Measurements from ENCODE around the gene DPM3. TPM values are rescaled to one million over a fixed set of nuclear protein-coding genes. Genes with fewer than 3 reads are reported as not detected.

Gene DPM3
- total RNA-seq, 1 experiment from 2014 or later, result 22.2 TPM

DNA sequence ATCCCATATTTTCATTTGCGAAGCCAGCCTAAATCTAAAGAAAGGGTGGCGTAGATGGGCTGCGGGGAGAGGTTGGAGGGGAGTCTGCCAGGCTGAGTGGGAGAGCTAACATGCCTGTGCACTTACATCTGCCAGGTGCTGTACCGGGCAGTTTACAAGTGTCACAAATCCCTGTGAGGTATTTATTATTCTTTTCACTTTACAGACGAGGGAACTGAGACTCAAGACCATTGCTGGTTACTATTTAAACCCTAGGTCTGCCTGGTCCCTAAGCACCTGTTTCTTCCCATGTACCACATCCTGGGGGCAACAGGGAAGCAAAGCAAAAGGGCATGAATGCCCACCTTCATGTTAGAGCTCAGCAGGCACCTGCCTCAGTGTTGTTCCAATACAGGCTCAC lies 32.0 kb downstream of the DPM3 start:
- Histone ChIP-seq H3K4me1 (ENCODE audit: low read length) (peaks cover 3% of the 10 kb centered on the region; the same call in 1 of the 2 replicates), H3K27me3 (ENCODE audit: low read length) (no peaks in the 10 kb centered on the region), H3K27ac (ENCODE audit: low read length) (no peak overlapping the region), H3K4me3 (ENCODE audit: low read length) (no peak overlapping the region), H4K20me1 (ENCODE audit: insufficient read depth, low read depth, low read length) (no peaks in the 10 kb centered on the region), H3K36me3 (ENCODE audit: insufficient read depth, low read length) (no peaks in the 10 kb centered on the region), H3K9me3 (ENCODE audit: low read length) (no peaks in the 10 kb centered on the region), H2AFZ (ENCODE audit: low read length) (no peak overlapping the region), H3K9me2 (replicated peaks; ENCODE audit: insufficient read depth, low read length) (no peaks in the 10 kb centered on the region), H3K4me2 (ENCODE audit: low read depth, low read length, poor library complexity, severe bottlenecking) (no peak overlapping the region), H3K9ac (ENCODE audit: low read length) (no peak overlapping the region), H3K79me2 (ENCODE audit: low read length) (no peaks in the 10 kb centered on the region)
- no peak for DNase-seq

DNA sequence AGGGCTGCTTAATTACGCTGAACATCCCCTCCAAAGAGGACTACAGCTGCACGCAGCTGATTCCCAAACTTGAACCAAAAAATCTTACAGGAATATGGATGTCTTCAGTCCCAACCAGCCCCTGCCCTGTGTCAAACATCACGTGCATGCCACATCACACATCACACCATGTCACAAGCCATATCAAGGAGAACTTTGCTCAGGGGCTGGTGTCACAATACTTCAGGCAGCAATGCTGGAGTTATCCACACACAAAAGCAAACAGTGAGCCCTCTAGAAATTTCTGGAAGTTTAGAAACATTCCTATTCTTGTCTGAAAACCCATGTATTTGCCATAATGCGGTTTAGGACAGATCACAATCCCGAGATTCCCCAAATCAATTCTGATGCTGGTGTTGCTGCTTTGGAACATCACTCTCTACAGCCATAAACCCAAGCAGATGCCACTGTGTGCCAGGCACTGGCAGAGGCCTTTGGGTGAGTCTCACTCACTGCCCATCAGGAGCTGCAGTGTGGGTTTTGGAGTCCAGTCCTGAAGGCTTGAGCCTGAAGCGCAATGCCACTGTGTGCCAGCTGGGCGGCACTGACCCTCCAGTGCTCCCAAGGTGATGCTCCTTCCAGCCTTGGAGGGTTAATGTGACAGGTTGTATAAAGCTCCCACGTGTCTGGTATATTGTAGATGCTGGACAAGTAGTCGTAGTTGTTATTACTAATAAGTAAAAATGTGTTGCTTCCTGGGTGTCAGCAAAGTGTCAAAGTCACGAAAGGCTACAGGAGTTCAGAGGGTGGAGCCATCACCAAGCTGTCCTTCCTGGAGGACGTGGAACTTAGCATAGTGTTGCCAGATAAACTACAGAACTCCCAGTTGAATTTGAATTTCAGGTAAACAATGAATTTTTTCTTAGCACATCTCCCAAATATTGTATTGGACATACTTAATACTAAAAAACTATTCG lies 32.7 kb downstream of the DPM3 start:
- no peak for DNase-seq
- no peak overlapping the region for H3K9ac ChIP-seq (ENCODE audit: low read length)
- H3K9me3 ChIP-seq (ENCODE audit: low read length), result no peaks in the 10 kb centered on the region
- H3K4me2 ChIP-seq (ENCODE audit: low read depth, low read length, poor library complexity, severe bottlenecking), result no peak overlapping the region
- H3K4me1 ChIP-seq (ENCODE audit: low read length), result peaks cover 3% of the 10 kb centered on the region; the same call in 1 of the 2 replicates
- H3K27ac ChIP-seq (ENCODE audit: low read length), result no peak overlapping the region
- no peaks in the 10 kb centered on the region for H3K79me2 ChIP-seq (ENCODE audit: low read length)
- no peaks in the 10 kb centered on the region for H3K9me2 ChIP-seq (replicated peaks; ENCODE audit: insufficient read depth, low read length)
- H3K27me3 ChIP-seq (ENCODE audit: low read length), result no peaks in the 10 kb centered on the region
- no peak overlapping the region for H3K4me3 ChIP-seq (ENCODE audit: low read length)
- H2AFZ ChIP-seq (ENCODE audit: low read length), result no peak overlapping the region
- H3K36me3 ChIP-seq (ENCODE audit: insufficient read depth, low read length), result no peaks in the 10 kb centered on the region
- no peaks in the 10 kb centered on the region for H4K20me1 ChIP-seq (ENCODE audit: insufficient read depth, low read depth, low read length)

DNA sequence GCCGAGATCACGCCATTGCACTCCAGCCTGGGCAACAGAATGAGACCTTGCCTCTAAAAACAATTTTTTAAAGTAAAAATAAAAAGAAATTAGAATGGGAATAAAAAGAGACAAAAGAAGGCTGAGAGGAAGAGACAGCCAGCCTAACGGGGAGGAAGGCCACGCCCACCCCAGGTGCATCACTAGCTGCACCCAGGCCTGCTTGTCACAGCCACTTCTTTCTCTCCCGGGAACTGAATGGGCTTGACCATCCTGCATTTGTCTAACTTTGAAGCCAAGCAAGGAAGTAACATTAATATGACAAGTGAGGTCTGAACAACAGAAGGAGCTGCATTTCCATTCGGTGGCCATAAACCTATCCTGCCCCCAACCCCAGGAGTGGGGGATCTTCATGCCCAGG lies 33.5 kb downstream of the DPM3 start:
- no peaks in the 10 kb centered on the region for H3K27me3 ChIP-seq (ENCODE audit: low read length)
- no peaks in the 10 kb centered on the region for H3K9me3 ChIP-seq (ENCODE audit: low read length)
- peaks cover 5% of the 10 kb centered on the region; the same call in 1 of the 2 replicates for H3K4me1 ChIP-seq (ENCODE audit: low read length)
- DNase-seq, result no peak
- no peak overlapping the region for H3K4me3 ChIP-seq (ENCODE audit: low read length)
- no peaks in the 10 kb centered on the region for H3K79me2 ChIP-seq (ENCODE audit: low read length)
- no peaks in the 10 kb centered on the region for H3K9me2 ChIP-seq (replicated peaks; ENCODE audit: insufficient read depth, low read length)
- no peak overlapping the region for H2AFZ ChIP-seq (ENCODE audit: low read length)
- no peaks in the 10 kb centered on the region for H3K36me3 ChIP-seq (ENCODE audit: insufficient read depth, low read length)
- H4K20me1 ChIP-seq (ENCODE audit: insufficient read depth, low read depth, low read length), result no peaks in the 10 kb centered on the region
- no peak overlapping the region for H3K4me2 ChIP-seq (ENCODE audit: low read depth, low read length, poor library complexity, severe bottlenecking)
- H3K9ac ChIP-seq (ENCODE audit: low read length), result no peak overlapping the region
- no peak overlapping the region for H3K27ac ChIP-seq (ENCODE audit: low read length)

DNA sequence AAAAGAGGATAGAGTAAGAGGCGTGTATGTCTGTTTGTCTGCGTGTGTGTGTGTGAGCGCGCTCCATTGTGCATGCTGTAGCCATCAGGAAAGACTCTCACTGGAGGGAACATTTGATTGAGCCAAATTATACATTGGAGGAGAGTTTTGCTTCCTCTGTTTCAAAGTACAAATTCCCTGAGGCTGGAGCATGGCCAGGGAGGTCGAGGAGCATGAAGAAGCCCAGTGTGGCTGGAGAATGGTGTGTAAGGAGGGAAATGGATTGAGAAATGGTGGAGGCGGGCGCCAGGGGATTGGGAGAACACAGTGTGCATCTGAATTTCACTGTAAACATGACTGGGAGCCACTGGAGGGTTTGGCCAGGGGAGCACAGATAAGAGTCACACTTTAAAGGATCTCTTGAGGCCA lies 34.7 kb downstream of the DPM3 start:
- Histone ChIP-seq H3K4me1 (ENCODE audit: low read length) (peaks cover 5% of the 10 kb centered on the region; the same call in 1 of the 2 replicates), H3K9me3 (ENCODE audit: low read length) (no peaks in the 10 kb centered on the region), H3K9ac (ENCODE audit: low read length) (no peak overlapping the region), H4K20me1 (ENCODE audit: insufficient read depth, low read depth, low read length) (no peaks in the 10 kb centered on the region), H3K4me2 (ENCODE audit: low read depth, low read length, poor library complexity, severe bottlenecking) (no peak overlapping the region), H3K27me3 (ENCODE audit: low read length) (no peaks in the 10 kb centered on the region), H3K79me2 (ENCODE audit: low read length) (no peaks in the 10 kb centered on the region), H3K36me3 (ENCODE audit: insufficient read depth, low read length) (no peaks in the 10 kb centered on the region), H3K9me2 (replicated peaks; ENCODE audit: insufficient read depth, low read length) (no peaks in the 10 kb centered on the region), H2AFZ (ENCODE audit: low read length) (no peak overlapping the region), H3K4me3 (ENCODE audit: low read length) (no peak overlapping the region), H3K27ac (ENCODE audit: low read length) (no peak overlapping the region)
- no peak for DNase-seq

DNA sequence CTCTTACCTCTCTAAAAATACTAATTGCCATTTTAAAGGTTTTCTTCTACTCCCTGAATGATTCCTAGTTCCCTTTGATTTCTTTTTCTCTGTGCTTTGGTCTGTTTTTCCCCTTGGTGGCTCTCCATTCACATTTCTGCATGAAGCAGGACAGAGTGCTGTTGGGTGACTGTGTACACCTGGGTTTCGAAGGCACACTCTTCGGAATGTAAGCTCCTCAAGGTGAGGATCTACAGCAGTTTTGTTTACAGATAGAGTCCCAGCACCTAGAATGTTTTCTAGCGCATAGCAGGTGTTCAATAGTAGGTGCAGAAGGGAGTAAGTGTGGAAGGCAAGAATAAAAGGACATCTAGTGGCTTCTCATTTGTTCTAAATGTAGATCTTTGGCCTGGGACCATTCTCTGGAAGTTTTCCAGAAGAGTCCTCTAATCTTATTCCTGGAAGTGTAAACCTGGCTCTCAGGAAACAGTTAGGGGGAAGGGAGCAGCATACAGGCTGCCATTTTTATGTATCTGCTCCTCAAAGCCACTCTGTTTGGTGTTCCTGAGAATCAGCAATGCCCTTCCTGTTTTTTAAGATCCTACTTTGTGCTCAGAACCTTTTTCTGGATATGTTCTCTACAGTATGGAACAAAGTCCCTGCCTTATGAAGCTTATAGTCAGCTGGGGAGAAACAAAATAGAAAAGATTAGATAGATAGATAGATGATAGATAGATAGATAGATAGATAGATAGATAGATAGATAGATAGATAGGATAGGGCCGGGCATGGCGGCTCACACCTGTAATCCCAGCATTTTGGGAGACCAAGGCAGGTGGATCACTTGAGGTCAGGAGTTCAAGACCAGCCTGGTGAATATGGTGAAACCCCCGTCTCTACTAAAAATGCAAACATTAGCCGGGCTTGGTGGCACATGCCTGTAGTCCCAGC lies 35.5 kb downstream of the DPM3 start:
- peaks cover 5% of the 10 kb centered on the region; the same call in 1 of the 2 replicates for H3K4me1 ChIP-seq (ENCODE audit: low read length)
- H3K9ac ChIP-seq (ENCODE audit: low read length), result no peak overlapping the region
- no peaks in the 10 kb centered on the region for H4K20me1 ChIP-seq (ENCODE audit: insufficient read depth, low read depth, low read length)
- H3K9me3 ChIP-seq (ENCODE audit: low read length), result no peaks in the 10 kb centered on the region
- H3K4me3 ChIP-seq (ENCODE audit: low read length), result no peak overlapping the region
- H3K27me3 ChIP-seq (ENCODE audit: low read length), result no peaks in the 10 kb centered on the region
- DNase-seq, result no peak
- H3K27ac ChIP-seq (ENCODE audit: low read length), result no peak overlapping the region
- H3K9me2 ChIP-seq (replicated peaks; ENCODE audit: insufficient read depth, low read length), result no peaks in the 10 kb centered on the region
- H2AFZ ChIP-seq (ENCODE audit: low read length), result no peak overlapping the region
- no peaks in the 10 kb centered on the region for H3K79me2 ChIP-seq (ENCODE audit: low read length)
- no peaks in the 10 kb centered on the region for H3K36me3 ChIP-seq (ENCODE audit: insufficient read depth, low read length)
- H3K4me2 ChIP-seq (ENCODE audit: low read depth, low read length, poor library complexity, severe bottlenecking), result no peak overlapping the region

DNA sequence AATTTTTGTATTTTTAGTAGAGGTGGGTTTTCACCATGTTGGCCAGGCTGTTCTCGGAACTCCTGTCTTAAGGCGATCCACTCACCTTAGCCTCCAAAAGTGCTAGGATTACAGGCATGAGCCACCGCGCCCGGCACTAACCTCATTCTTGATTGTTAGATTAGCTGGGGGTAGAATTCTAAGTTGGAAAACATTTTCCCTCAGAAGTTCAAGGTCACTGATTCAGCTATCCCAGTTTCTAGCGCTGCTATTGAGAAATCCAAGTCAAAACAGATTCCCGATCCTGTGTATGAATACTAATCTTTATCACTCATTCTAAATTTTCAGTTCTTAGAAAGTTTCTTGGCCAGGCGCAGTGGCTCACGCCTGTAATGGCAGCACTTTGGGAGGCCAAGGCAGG lies 37.0 kb downstream of the DPM3 start:
- no peak overlapping the region for H3K27ac ChIP-seq (ENCODE audit: low read length)
- no peaks in the 10 kb centered on the region for H3K27me3 ChIP-seq (ENCODE audit: low read length)
- peaks cover 5% of the 10 kb centered on the region; the same call in 1 of the 2 replicates for H3K4me1 ChIP-seq (ENCODE audit: low read length)
- H4K20me1 ChIP-seq (ENCODE audit: insufficient read depth, low read depth, low read length), result no peaks in the 10 kb centered on the region
- no peaks in the 10 kb centered on the region for H3K79me2 ChIP-seq (ENCODE audit: low read length)
- H3K4me2 ChIP-seq (ENCODE audit: low read depth, low read length, poor library complexity, severe bottlenecking), result no peak overlapping the region
- no peak for DNase-seq
- H3K4me3 ChIP-seq (ENCODE audit: low read length), result no peak overlapping the region
- no peak overlapping the region for H3K9ac ChIP-seq (ENCODE audit: low read length)
- H3K9me2 ChIP-seq (replicated peaks; ENCODE audit: insufficient read depth, low read length), result no peaks in the 10 kb centered on the region
- H3K9me3 ChIP-seq (ENCODE audit: low read length), result no peaks in the 10 kb centered on the region
- H2AFZ ChIP-seq (ENCODE audit: low read length), result no peak overlapping the region
- no peaks in the 10 kb centered on the region for H3K36me3 ChIP-seq (ENCODE audit: insufficient read depth, low read length)

DNA sequence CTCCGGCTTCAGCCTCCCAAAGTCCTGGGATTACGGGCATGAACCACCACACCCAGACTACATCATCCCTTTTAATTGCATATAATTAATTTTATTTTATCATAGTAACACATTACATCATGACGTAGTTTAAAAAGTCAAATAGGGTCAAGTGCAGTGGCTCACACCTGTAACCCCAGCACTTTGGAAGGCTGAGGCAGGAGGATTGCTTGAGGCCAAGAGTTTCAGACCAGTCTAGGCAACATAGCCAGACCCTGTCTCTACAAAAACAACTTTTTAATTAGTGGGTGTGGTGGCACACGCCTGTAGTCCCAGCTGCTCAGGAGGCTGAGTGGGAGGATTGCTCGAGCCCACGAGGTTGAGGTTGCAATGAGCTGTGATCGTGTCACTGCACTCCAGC lies 41.0 kb downstream of the DPM3 start:
- H3K4me1 ChIP-seq (ENCODE audit: low read length), result peaks cover 7% of the 10 kb centered on the region
- H3K27me3 ChIP-seq (ENCODE audit: low read length), result no peaks in the 10 kb centered on the region
- H3K9me3 ChIP-seq (ENCODE audit: low read length), result no peaks in the 10 kb centered on the region
- DNase-seq, result no peak
- no peaks in the 10 kb centered on the region for H3K36me3 ChIP-seq (ENCODE audit: insufficient read depth, low read length)
- H3K4me2 ChIP-seq (ENCODE audit: low read depth, low read length, poor library complexity, severe bottlenecking), result no peak overlapping the region
- no peak overlapping the region for H3K27ac ChIP-seq (ENCODE audit: low read length)
- no peak overlapping the region for H3K9ac ChIP-seq (ENCODE audit: low read length)
- H3K4me3 ChIP-seq (ENCODE audit: low read length), result no peak overlapping the region
- no peaks in the 10 kb centered on the region for H3K9me2 ChIP-seq (replicated peaks; ENCODE audit: insufficient read depth, low read length)
- H3K79me2 ChIP-seq (ENCODE audit: low read length), result no peaks in the 10 kb centered on the region
- H2AFZ ChIP-seq (ENCODE audit: low read length), result no peak overlapping the region
- no peaks in the 10 kb centered on the region for H4K20me1 ChIP-seq (ENCODE audit: insufficient read depth, low read depth, low read length)

DNA sequence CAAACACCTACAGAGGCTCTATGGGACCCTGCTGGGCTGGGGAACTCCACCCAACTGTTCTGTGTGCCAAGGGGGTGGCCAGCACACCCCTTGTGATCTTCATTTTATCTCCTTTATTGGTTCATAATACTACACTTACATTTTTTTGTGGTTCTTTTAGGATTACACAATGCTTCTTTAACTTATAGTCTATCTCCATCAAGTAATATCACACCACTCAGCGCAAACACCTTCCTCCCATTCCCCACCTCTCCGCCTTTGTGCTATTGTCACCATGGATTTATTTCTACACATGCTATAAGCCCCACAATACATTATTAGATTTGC lies 45.7 kb downstream of the DPM3 start:
- no peak overlapping the region for H2AFZ ChIP-seq (ENCODE audit: low read length)
- H3K4me1 ChIP-seq (ENCODE audit: low read length), result peaks cover 20% of the 10 kb centered on the region
- H3K9ac ChIP-seq (ENCODE audit: low read length), result no peak overlapping the region
- H3K27ac ChIP-seq (ENCODE audit: low read length), result no peak overlapping the region
- DNase-seq, result no peak
- H3K4me3 ChIP-seq (ENCODE audit: low read length), result no peak overlapping the region
- no peaks in the 10 kb centered on the region for H3K27me3 ChIP-seq (ENCODE audit: low read length)
- no peaks in the 10 kb centered on the region for H3K36me3 ChIP-seq (ENCODE audit: insufficient read depth, low read length)
- H3K4me2 ChIP-seq (ENCODE audit: low read depth, low read length, poor library complexity, severe bottlenecking), result no peak overlapping the region
- no peaks in the 10 kb centered on the region for H3K79me2 ChIP-seq (ENCODE audit: low read length)
- no peaks in the 10 kb centered on the region for H3K9me2 ChIP-seq (replicated peaks; ENCODE audit: insufficient read depth, low read length)
- no peaks in the 10 kb centered on the region for H3K9me3 ChIP-seq (ENCODE audit: low read length)
- no peaks in the 10 kb centered on the region for H4K20me1 ChIP-seq (ENCODE audit: insufficient read depth, low read depth, low read length)
